ENCODE results near the gene NR1D2. TPM values are rescaled to one million over a fixed set of nuclear protein-coding genes. Genes with fewer than 3 reads are reported as not detected.

NR1D2 gene
- total and polyA plus RNA-seq, 5 donors, result 11.9 to 54.7 (median 29.1) TPM

DNA sequence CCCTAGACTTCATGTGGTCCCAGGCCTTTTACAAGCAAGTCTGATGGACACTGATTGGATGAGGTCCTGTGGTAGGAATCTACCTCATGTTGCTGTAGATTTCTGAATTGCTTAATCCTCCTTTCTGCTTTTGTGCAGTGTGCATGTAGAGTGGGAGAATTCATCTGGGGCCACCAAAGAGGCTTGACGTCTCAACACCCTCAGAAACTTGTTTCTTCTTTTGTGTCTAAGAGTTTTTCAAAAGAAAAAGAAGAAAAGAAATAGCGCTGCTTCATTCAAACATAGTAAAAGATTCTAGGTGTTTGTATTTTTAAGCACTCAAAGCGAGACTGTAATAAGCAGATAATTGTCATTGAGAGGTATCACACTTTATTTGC, 46.2 kb downstream of the NR1D2 start:
- WGBS, result 80% methylated on average over 3 of the region's 3 CpGs
- ATAC-seq, result no peak
- intact Hi-C loops (cut with DNase I), result loop anchor here in 1 of 4 donors (10.0 kb wide), 1 partner anchor 694 kb away; no protein-coding TSS in a partner anchor

DNA sequence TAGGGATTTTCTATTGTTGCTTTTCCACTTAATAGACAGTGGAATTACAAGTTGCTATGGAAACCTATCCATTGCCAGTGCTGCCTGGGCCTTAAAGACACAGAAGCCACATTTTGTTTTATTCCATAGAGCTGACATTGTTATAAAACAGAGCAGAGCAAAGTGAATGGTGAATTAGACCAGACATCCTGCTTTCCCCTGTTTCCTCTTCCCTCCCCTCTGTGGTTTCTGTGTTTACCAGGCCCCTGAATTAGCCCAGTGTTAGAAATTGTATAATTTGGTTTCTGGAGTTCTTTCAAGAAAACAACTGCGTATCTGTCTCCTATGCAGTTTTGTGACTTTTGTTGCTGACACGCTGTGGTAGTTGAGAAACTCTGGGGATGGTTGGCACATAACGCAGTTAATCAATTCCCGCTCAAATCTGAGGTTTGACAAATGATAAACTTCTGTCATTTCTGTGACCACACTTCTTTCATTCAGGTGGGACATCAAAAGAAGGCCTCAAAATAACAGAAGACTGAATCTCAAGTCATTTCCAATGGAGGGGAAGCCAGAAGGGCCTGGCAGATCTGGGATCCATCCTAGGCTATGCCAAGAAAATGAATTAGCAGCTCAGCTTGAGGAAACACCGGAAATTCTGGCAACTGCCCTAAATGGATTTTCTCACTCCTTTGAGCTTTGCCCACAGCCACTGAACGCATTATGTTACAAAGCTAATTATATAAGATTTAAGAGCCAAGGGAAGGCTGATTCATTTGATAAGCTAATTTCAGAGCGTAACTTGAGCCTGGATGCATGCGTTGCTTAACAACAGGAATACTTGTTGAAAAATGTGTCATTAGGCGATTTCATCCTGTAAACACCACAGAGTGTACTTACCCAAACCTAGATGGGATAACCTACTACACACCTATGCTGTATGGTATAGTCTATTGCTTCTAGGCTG, 46.9 kb downstream of the NR1D2 start:
- H3K27ac ChIP-seq (ENCODE audit: low read length), result no peak overlapping the region
- DNase-seq, result no peak
- intact Hi-C loops (cut with DNase I), result loop anchor here in 1 of 4 donors (10.0 kb wide), 1 partner anchor 693 kb away; no protein-coding TSS in a partner anchor
- 52% methylated on average over 9 of the region's 9 CpGs for WGBS
- H3K4me1 ChIP-seq (ENCODE audit: control insufficient read depth, insufficient read depth, low read length), result peaks cover 9% of the 10 kb centered on the region
- no peaks in the 10 kb centered on the region for H3K9me3 ChIP-seq (ENCODE audit: control insufficient read depth, low read length)
- ATAC-seq, result peak; percentile 32 to 38
- H3K27me3 ChIP-seq (ENCODE audit: control insufficient read depth, insufficient read depth), result no peaks in the 10 kb centered on the region
- H3K4me3 ChIP-seq (ENCODE audit: low read length), result no peak overlapping the region

More for the DNA sequence above, 46.2 kb downstream of the NR1D2 start:
- no peaks in the 10 kb centered on the region for H3K9me3 ChIP-seq (ENCODE audit: control insufficient read depth, low read length)
- H3K27ac ChIP-seq (ENCODE audit: low read length), result no peak overlapping the region
- DNase-seq, result no peak
- no peak overlapping the region for H3K4me3 ChIP-seq (ENCODE audit: low read length)
- peaks cover 9% of the 10 kb centered on the region for H3K4me1 ChIP-seq (ENCODE audit: control insufficient read depth, insufficient read depth, low read length)
- H3K27me3 ChIP-seq (ENCODE audit: control insufficient read depth, insufficient read depth), result no peaks in the 10 kb centered on the region

DNA sequence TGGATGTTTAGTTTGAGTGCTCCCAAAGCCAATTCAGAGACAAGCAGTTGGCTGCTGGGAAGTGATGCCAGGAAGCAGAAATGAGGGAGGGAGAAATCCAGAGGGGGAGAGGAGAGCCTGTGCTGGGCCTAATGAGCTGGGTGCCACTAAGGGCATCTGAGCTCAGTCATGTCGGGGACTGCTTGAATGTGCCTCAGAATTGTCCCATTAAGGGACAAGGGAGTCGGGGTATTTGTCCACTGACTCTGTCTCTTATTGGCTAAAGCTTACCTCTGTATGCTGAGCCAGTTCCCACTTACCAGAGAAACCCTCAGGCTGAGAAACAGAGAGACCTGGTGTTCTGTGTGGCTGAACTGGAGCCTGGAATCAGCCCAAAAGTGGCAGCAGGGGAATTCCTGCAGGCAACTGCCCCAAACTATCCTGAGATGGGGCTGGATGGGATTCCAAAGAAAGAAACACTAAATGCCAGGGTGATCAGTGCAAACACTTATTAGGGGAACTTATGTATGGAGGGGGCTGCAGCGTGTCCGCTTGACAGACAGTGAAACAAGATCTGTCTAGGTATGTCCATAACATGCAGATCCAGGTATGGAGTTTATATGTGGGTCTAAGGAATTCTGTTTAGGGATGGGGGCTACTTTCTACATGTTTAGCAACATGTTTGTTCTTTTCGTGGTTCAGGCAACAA, 48.6 kb downstream of the NR1D2 start:
- ATAC-seq (peak; percentile 36 to 37), DNase-seq (no peak)
- H3K4me1 ChIP-seq (ENCODE audit: control insufficient read depth, insufficient read depth, low read length), result peaks cover 9% of the 10 kb centered on the region
- intact Hi-C loops (cut with DNase I), result loop anchor here in 1 of 4 donors (10.0 kb wide), 1 partner anchor 691 kb away; no protein-coding TSS in a partner anchor
- H3K27ac ChIP-seq (ENCODE audit: low read length), result no peak overlapping the region
- 72% methylated on average over 5 of the region's 5 CpGs for WGBS
- no peaks in the 10 kb centered on the region for H3K9me3 ChIP-seq (ENCODE audit: control insufficient read depth, low read length)
- no peak overlapping the region for H3K4me3 ChIP-seq (ENCODE audit: low read length)
- H3K27me3 ChIP-seq (ENCODE audit: control insufficient read depth, insufficient read depth), result no peaks in the 10 kb centered on the region

DNA sequence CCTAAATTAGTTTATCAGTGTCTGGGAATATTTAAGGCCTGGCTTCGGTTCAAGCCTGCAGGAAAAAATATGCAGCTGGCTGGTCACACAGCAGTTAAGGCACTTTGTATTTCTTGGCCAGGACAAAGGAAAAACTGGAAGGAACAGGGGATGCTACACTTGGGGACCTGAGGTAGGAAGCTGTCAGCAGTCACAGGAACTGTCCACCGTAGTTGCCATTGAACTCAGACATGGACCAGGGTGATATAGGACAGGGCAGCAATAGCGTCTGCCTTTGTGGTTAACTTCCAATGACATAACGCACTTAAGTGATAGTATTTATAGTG, 49.1 kb downstream of the NR1D2 start:
- intact Hi-C loops (cut with DNase I), result loop anchor here in 1 of 4 donors (10.0 kb wide), 1 partner anchor 691 kb away; no protein-coding TSS in a partner anchor
- Histone ChIP-seq H3K27ac (ENCODE audit: low read length) (no peak overlapping the region), H3K4me1 (ENCODE audit: control insufficient read depth, insufficient read depth, low read length) (peaks cover 9% of the 10 kb centered on the region), H3K27me3 (ENCODE audit: control insufficient read depth, insufficient read depth) (no peaks in the 10 kb centered on the region), H3K9me3 (ENCODE audit: control insufficient read depth, low read length) (no peaks in the 10 kb centered on the region), H3K4me3 (ENCODE audit: low read length) (no peak overlapping the region)
- ATAC-seq (peak; percentile 46 to 47), DNase-seq (no peak)
- WGBS, result 27% methylated on average over 4 of the region's 4 CpGs

DNA sequence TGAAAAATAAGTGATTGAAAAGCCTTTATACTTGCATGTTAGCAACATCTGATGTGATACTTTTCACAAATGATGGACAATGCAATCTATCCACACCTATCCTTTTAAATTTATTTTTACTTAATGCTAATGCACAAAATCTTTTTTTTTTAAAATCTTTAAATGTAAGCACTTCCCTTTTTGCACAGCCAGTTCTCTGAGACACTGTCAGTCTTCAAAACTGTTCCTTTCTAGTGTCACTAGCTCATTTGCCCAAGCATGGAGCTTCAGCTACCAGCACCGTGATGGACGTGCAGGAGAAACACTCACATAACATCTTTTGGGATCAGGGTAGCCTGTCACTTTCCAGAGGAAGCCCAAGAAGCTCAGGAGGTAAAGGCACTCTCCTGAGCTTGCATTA, 50.1 kb downstream of the NR1D2 start:
- Histone ChIP-seq H3K9me3 (ENCODE audit: control insufficient read depth, low read length) (no peaks in the 10 kb centered on the region), H3K4me3 (ENCODE audit: low read length) (no peak overlapping the region), H3K27ac (ENCODE audit: low read length) (no peak overlapping the region), H3K4me1 (ENCODE audit: control insufficient read depth, insufficient read depth, low read length) (peaks cover 9% of the 10 kb centered on the region), H3K27me3 (ENCODE audit: control insufficient read depth, insufficient read depth) (no peaks in the 10 kb centered on the region)
- intact Hi-C loops (cut with DNase I), result loop anchor here in 2 of 4 donors (5.0 to 10.0 kb wide), 2 partner anchors 687 to 690 kb away; no protein-coding TSS in a partner anchor
- 90% methylated on average over 2 of the region's 2 CpGs for whole genome bisulfite sequencing
- no peak for DNase-seq
- no peak for ATAC-seq

DNA sequence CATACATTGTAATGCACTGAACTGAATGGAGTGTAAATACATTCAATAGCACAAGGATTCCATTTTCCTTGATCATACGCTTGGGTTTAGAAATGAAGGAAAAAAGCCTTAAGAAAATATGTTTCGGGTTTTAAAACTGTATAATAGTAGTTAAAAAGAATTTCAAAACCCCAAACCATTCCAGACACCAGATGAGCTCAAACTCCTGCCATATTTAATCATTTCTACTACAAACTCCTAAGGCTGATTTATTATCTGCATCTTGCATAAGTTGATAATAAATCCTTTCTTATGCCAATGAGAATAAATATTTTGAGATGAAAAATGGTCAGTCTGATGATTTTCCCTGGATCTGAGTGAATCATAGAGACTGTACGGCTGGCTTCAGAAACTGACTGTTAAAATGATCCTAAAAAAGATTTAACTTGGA, 51.0 kb downstream of the NR1D2 start:
- H3K4me1 ChIP-seq (ENCODE audit: control insufficient read depth, insufficient read depth, low read length), result peaks cover 9% of the 10 kb centered on the region
- no peak overlapping the region for H3K4me3 ChIP-seq (ENCODE audit: low read length)
- no peak for DNase-seq
- no peaks in the 10 kb centered on the region for H3K9me3 ChIP-seq (ENCODE audit: control insufficient read depth, low read length)
- no peak overlapping the region for H3K27ac ChIP-seq (ENCODE audit: low read length)
- no peak for ATAC-seq
- no peaks in the 10 kb centered on the region for H3K27me3 ChIP-seq (ENCODE audit: control insufficient read depth, insufficient read depth)
- intact Hi-C loops (cut with DNase I), result loop anchor here in 2 of 4 donors (5.0 to 10.0 kb wide), 2 partner anchors 686 to 689 kb away; no protein-coding TSS in a partner anchor
- 83% methylated on average over 3 of the region's 3 CpGs for WGBS

DNA sequence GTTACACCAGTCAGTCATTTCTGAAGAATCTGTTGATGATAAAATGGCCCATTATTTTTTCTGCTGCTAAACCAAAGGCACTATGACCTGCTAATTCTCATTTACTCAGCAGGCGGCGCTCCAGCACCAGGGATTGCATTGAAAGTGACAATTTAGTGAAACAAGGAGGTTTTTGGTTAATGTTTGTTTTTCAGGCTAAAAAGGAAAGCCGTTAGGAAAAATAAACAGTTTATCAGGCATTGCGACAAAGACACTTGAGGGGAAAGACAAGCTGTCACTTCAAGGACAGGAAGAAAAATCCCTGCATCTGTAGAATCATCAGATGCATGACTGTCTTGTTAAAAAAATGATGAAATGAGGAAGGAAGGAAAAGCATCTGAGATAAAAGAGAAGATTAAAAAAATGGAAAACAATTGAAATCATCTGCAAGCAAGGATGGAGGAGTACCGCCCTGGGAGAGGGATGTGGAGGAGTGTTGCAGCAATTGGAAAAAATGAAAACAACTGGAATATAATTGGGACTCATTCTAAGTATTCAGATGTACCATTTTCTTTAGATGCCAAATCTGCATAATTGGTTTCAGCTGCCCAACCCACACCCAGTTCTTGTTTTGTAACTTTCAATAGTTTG, 54.0 kb downstream of the NR1D2 start:
- Histone ChIP-seq H3K9me3 (ENCODE audit: control insufficient read depth, low read length) (no peaks in the 10 kb centered on the region), H3K27ac (ENCODE audit: low read length) (no peak overlapping the region), H3K4me1 (ENCODE audit: control insufficient read depth, insufficient read depth, low read length) (peaks cover 2% of the 10 kb centered on the region), H3K27me3 (ENCODE audit: control insufficient read depth, insufficient read depth) (no peaks in the 10 kb centered on the region), H3K4me3 (ENCODE audit: low read length) (no peak overlapping the region)
- WGBS, result 6% methylated on average over 5 of the region's 5 CpGs
- DNase-seq (peak; percentile 54 to 87 (median 79)), ATAC-seq (no peak)
- intact Hi-C loops (cut with DNase I), result loop anchor here in 2 of 4 donors (5.0 to 10.0 kb wide), 2 partner anchors 683 to 686 kb away; no protein-coding TSS in a partner anchor

DNA sequence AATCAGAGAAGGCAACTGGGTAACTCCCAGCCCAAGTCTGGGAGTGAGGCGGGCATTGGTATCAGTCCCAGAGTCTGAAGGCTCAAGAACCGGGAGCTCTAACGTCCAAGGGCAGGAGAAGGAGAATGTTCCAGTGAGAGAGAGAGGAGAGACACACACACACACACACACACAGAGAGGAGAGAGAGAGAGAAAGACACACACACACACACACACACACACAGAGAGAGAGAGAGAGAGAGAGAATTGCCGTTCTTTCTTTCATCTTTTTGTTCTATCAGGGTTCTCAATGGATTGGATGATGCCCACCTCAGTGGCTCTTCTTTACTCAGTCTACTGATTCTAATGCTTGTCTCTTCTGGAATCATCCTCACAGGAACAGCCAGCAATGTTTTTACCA, 57.0 kb downstream of the NR1D2 start:
- no peak overlapping the region for H3K4me3 ChIP-seq (ENCODE audit: low read length)
- H3K4me1 ChIP-seq (ENCODE audit: control insufficient read depth, insufficient read depth, low read length), result no peaks in the 10 kb centered on the region
- intact Hi-C loops (cut with DNase I), result loop anchor here in 3 of 4 donors (5.0 to 10.0 kb wide), 4 partner anchors 233 to 685 kb away; no protein-coding TSS in a partner anchor
- DNase-seq, result no peak
- 75% methylated on average over 4 of the region's 4 CpGs for WGBS
- no peaks in the 10 kb centered on the region for H3K27me3 ChIP-seq (ENCODE audit: control insufficient read depth, insufficient read depth)
- H3K27ac ChIP-seq (ENCODE audit: low read length), result no peak overlapping the region
- H3K9me3 ChIP-seq (ENCODE audit: control insufficient read depth, low read length), result no peaks in the 10 kb centered on the region
- ATAC-seq, result no peak

DNA sequence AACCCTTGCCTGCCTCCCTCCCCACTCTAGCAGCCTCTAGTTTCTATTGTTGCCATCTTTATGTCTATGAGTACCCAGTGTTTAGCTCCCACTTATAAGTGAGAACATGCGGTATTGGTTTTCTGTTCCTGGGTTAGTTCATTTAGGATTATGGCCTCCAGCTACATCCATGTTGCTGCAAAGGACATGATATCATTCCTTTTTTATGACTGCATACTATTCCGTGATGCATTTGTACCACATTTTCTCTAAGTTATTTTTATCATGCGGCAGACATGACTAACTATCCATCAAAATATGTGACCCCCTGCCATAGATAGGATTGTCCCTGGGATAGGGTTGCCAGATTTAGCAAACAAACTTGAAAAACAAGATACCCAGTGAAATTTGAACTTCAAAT, 58.4 kb downstream of the NR1D2 start:
- no peak overlapping the region for H3K27ac ChIP-seq (ENCODE audit: low read length)
- H3K4me1 ChIP-seq (ENCODE audit: control insufficient read depth, insufficient read depth, low read length), result no peaks in the 10 kb centered on the region
- no peak for ATAC-seq
- H3K9me3 ChIP-seq (ENCODE audit: control insufficient read depth, low read length), result no peaks in the 10 kb centered on the region
- H3K4me3 ChIP-seq (ENCODE audit: low read length), result no peak overlapping the region
- DNase-seq, result no peak
- H3K27me3 ChIP-seq (ENCODE audit: control insufficient read depth, insufficient read depth), result no peaks in the 10 kb centered on the region
- intact Hi-C loops (cut with DNase I), result loop anchor here in 3 of 4 donors (5.0 to 10.0 kb wide), 4 partner anchors 231 to 684 kb away; no protein-coding TSS in a partner anchor
- WGBS, result over 99% methylated on average over 3 of the region's 3 CpGs

DNA sequence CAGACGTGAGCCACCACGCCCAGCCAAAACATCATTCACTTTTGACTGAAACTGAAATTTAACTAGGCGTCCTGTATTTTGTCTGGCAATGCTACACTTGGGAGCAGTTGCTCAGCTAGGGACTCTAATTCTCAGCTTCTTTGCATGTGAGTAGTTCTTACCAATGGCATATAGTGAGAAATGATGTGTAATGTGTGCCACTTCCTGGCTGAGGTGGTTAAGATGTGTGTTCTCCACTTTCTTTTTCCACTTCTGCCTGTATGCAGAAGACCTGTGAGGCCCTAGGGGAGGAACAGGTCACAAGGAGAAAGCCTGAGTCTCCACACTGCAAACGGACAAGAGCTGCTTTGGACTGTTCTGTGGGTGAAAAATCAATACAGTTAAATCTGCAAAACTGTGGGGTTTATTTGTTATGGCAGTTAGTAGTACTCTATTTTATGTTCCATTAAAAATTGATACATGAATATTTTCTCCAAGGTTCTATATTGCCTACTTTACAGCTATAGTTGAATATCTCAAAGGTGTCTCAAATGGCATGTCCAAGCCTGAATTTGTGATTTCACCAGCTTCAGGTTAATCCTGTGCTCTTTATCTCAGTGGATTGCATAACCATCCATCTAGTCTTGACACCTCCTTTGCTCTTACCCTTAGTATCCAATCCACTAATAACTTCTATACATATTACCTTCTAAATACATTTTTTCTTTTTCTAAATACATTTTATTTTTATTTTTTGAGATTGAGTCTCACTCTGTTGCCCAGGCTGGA, 59.3 kb downstream of the NR1D2 start:
- no peak for ATAC-seq
- intact Hi-C loops (cut with DNase I), result loop anchor here in 3 of 4 donors (5.0 to 10.0 kb wide), 4 partner anchors 230 to 683 kb away; no protein-coding TSS in a partner anchor

More for the DNA sequence above, 59.3 kb downstream of the NR1D2 start:
- 90% methylated on average over 4 of the region's 4 CpGs for WGBS
- Histone ChIP-seq H3K27me3 (ENCODE audit: control insufficient read depth, insufficient read depth) (no peaks in the 10 kb centered on the region), H3K4me3 (ENCODE audit: low read length) (no peak overlapping the region), H3K4me1 (ENCODE audit: control insufficient read depth, insufficient read depth, low read length) (no peaks in the 10 kb centered on the region), H3K27ac (ENCODE audit: low read length) (no peak overlapping the region), H3K9me3 (ENCODE audit: control insufficient read depth, low read length) (no peaks in the 10 kb centered on the region)
- no peak for DNase-seq

Data from right cardiac atrium (tissue), 5 donors.